Activated CD4-positive, CD25-positive, alpha-beta regulatory T cell treated with anti-CD3 and anti-CD28 coated beads, Interleukin-2, amount 50 U/mL, for 24 hours (primary cell): Measurements from ENCODE around the gene ZNF599.
"Not testable (repeated sequence)": the region's sequence is repeated elsewhere in the genome, so short reads cannot be mapped to it uniquely, and the experiment has no call there.

Experiments
- ATAC-seq, 2 donors: fragments of 150-1000 bp; cut with Tn5 transposase; one replicate each; pipeline ENCODE4 v1.10.0; 2021; ENCODE audit warnings: mild to moderate bottlenecking in 1 of 2, moderate library complexity in 1 of 2

ZNF599 gene

DNA sequence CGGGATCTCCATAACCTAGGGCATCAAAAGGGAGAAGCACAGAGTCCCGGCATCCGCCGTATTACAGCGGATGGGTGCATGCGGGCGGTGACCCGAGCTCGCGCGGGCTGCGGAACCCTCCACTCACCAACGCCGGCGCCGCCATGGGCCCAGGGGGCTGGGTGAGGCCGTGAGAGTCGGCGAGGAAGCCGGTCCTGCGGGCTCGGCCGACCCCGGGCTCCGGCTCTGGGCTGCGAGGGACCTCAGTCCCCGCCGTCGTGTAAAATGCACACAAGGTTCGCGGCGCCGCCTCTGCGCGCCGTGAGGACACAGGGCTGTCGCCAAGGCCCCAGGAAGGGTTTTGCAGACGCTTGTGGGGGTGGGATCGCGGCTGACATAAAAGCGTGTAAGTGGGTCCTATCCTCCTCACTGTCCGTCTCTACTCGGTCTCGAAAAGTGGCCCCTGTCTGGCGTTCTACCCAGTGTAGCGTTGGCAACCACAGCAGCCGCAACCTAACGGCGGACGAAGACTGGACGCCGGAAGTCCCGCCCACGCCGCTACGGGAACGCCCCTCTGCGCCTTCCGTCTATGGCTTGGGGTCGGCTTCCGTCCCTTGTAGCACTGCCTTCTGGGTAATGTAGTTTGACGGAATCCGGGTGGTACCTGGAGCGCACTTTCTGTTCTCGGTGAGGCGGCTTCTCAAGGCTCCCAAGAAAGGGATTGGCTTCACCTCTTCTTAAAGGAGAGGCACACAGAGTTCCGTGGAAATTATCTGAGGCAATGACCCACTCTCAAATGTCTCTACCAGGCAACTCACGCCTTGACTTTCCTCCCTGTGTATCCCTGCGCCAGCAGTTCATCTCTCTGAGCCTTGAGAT, at the start of gene ZNF599:
ZNF599 (minus strand) TSS at position 519 of the 858 bp plus-strand sequence; CDS start at position 145, 374 bp downstream.
- peak; percentile 99 for ATAC-seq

DNA sequence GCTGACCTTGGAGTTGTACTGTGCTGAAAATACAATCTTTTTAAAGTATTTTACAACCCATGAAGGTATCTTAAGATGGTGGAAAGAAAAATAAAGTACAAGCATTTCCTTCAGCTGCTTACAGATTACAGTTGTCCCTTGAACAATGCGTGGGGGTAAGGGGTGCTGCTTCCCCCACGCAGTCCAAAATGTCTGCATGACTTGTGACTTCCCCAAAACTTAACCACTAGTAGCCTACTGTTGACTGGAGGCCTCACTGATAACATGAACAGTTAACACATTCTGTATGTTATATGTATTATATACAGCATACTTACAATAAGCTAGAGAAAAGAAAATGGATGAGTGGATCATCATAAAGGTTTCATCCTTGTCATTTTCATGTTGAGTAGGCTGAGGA, 45.3 kb upstream of the ZNF599 start:
- no peak for ATAC-seq

DNA sequence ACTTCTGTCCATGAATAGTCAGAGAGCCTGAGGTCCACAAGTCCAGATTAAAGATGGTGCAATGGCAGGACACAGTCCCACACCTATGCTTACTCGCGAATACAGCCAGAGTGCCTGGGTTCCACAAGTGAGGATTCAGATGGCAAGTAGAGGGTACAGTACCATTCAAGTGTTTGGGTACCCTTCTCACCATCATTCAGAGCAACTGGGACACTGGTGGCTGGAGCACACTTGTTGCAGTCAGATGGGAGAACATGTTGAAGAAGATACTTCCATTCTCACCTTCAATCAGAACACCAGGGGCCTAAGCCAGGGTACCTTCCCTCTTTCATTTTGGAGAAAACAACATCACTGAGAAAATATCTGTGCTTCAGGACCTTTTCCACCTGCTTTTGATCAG, 43.7 kb upstream of the ZNF599 start:
- ATAC-seq = no peak

DNA sequence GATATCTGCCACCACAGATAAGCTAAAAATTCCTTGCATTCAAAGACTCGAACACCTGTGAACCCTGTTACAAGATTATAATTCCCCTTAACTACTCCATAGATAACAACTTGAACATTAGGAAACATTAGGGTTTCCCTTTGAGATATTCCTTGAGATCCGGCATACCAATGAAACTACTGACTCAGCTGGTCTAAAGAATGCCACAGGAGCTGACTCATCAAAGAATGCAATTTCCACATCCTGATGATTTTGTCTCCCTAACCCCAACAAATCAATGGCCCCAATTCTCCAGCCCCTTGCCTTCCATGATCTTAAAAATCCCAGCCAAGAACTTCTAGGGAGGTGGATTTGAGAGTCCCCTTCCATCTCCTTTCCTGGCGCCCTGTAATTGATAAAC, 35.6 kb upstream of the ZNF599 start:
- no peak for ATAC-seq

DNA sequence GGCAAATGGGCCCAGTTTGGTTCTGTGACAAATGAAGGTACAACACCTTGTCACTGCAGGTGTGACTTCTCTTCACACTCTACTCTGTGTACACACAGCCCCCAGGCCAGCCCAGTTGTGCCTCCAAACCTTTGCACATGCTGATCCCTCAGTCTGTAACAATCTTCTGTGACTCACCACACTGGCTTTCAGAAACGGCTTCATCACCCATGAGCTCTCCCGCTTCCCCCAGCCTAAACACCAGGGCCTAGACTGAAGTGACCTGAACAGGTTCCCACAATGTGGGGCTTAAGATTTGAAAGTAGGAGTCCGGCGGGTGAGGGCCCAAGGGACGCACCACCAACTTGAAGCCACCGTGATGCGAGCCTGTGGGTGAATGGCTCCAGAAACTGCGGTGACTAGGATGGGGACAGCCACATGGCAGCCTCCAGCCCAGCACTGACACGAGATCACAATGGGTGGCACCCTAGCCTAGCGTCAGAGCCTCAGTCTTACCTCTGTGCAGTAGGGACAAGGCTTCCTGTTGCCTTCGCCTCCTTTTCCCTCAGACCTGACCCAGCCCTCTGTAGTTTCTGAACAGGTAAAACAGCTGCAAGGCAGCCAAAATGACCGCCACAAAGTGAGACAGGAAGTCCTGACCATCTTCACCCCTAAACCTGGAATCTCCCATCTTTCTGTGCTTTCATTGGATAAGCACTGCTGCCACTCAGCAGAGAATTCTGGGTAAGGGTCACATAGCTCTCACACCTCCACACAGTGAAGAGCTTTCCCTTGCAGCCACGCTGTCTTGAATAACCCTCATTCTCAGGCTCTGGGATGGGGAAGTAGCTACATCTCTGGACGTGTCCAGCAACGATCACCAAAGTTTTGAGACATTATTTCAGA, 34.2 kb upstream of the ZNF599 start:
- ATAC-seq = no peak

DNA sequence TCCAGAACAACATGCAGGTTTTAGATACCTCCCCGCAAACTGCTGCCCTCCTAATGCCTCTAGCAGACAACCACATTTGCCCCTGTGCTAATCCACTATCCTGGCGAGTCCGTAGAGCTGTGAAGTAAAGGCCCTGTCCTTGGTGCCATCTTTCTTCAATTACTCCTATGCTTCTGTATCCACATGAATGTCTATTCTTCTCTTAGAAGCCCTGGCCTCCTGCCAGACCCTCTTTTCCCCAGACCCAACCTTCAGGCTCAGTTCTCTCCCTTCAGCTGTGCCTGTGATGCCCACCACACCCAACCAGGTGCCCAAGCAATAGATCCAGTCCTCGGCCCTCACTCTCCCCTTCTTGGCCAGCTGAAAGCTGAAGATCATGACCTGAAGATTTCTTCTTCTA, 31.1 kb upstream of the ZNF599 start:
- ATAC-seq = no peak

DNA sequence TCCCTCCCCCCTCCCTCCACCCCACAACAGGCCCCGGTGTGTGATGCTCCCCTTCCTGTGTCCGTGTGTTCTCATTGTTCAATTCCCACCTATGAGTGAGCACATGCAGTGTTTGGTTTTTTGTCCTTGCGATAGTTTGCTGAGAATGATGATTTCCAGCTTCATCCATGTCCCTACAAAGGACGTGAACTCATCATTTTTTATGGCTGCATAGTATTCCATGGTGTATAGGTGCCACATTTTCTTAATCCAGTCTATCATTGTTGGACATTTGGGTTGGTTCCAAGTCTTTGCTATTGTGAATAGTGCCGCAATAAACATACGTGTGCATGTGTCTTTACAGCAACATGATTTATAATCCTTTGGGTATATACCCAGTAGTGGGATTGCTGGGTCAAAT, 23.9 kb upstream of the ZNF599 start:
- ATAC-seq = not testable (repeated sequence)

DNA sequence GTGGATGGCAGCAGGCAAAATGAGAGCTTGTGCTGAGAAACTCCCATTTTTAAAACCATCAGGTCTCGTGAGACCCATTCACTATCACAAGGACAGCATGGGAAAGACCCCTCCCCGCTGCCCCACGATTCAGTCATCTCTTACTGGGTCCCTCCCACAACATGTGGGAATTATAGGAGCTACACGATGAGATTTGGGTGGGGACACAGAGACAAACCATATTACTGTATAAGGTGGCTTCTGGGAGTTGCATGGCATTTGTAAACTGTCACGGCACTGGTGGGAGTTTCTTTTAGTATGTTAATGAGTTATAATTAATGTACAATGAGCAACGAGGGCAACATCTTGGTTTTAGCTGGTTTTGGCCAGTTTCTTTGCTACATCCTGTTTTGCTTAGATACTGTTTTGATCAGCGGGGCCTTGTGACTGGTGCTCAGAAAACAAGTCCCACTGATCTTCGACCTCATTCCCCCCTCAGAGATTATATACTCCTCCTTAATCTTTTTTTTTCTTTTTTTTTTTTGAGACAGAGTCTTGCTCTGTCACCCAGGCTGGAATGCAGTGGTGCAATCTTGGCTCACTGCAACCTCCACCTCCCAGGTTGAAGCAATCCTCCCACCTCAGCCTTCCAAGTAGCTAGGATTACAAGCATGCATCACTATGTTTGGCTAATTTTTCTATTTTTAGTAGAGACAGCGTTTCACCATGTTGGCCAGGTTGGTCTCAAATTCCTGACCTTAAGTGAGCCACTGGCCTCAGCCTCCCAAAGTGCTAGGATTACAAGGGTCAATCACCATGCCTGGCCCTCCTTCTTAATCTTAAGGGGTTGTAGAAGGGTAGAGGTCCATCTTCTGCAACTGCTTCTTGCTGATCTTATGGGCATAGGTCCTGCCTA, 21.3 kb upstream of the ZNF599 start:
- no peak for ATAC-seq

DNA sequence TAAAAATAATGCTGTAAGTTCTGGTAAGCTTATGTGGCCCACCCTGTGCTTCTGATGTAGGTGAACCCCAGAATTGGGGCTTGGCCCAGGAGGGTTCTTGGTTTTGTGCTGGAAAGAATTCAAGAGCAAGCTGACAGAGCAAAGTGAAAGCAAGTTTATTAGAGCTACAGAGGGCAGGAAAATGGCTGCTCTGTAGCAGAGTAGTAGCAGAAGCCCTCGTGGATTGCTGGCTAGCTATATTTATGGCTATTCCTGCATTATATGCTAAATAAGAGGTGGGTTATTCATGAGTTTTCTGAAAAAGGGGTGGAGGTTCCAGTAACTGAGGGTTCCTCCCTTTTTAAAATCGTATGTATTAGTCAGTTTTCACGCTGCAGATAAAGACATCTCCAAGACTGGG, 20.6 kb upstream of the ZNF599 start:
- ATAC-seq = no peak

DNA sequence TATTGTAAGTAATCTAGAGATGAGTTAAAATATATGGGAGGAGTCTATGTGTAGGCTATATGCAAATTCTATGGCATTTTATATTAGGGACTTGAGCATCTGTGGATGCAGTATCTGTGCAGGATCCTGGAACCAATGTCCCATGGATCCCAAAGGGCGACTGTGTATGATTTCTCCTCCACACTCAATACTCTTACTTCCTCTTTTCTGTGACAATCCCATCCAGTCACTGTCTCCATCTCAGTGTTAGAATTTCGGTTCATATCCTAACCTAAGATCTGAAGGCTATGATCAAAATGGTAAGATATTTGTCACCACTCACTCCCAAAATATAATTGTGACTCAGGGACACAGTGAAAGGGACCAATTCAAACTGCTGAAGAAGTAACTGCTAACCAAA, 15.1 kb upstream of the ZNF599 start:
- no peak for ATAC-seq

DNA sequence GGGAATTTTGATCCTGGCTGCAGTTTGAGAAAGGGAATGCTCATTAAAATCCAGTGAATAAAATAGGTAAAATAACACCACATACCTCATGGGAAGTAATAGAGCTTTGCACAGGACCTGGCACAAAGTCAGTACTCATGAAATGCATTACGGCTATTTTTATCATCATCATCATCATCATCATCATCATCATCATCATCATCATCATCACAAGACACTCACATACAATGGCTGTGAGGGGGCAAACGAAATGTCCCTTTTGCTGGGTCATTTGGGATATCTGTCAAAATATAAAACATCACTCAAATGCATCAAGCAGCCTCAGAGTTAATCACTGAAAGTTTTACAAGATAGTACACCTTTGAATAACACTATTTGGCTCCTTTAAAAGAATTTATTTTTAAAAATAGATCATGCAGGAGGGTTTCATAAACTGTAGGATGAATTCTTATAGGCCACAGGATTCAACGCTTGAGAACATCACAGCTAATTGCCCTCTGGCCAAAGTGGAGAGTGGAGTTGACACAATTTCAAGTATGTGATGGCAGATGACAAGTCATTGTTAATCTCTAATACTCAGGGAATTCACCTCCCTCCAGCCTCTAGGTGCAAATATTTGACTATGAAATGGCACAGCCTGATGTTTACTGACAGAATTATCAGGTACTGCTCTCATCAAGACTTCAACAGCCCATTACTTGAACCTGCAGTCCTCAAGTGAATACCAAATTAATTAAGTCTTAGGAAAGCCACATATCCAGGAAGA, 14.2 kb upstream of the ZNF599 start:
- no peak for ATAC-seq

DNA sequence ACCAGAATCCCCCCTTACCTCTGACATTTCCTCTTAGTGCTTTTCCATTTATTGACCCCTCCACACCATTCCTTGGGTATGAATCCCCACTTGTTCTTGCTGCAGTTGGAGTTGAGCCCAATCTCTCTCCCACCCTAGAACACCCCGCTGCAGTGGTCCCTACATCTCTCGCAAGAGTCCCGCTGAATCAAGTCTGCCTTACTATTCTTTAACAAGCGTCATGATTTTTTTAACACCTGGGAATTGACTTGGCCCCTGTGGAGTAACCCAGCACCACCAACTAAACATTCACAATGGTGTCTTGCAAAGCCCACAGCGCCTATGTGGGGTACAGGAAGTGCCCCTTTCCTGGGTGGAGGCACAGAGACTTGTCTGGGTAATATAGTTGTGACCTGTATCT, 13.2 kb upstream of the ZNF599 start:
- no peak for ATAC-seq

DNA sequence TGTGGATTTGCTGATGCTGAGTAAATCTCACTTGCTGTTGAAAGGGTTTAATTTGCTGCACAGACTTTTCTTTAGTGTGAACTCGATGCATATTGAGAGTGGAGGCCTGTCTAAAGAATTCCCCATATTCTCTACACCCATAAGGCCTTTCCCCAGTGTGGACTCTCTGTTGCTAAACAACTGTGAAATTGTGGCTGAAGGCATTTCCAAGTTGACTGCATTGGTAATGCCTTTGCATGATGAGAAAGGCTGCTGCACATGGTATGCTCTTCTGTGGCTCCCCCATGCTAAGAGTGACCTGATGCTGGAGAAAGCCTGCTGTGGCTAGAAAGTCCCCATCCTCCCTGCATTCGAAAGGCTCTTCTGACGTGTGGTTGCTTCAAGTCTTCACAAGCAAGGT, 6.6 kb upstream of the ZNF599 start:
- ATAC-seq = no peak

DNA sequence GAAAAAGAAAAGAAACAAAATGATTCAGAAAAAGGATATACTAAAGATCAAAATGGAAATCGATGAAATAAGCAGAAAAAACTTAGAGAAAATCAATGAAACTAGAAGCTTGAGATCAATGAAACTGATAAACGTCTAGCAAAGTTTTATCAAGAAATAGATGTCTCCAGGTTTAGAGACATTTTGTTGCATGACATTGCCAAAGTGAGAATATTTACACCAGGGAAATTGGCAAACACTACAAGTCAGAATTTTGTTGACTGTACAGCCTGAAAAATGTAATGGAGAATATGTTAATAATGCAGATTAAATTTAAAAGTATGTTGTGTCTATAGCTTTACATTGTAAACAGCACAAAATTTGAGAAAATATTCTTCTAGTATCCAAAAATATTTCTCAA, 5.3 kb upstream of the ZNF599 start:
- no peak for ATAC-seq

DNA sequence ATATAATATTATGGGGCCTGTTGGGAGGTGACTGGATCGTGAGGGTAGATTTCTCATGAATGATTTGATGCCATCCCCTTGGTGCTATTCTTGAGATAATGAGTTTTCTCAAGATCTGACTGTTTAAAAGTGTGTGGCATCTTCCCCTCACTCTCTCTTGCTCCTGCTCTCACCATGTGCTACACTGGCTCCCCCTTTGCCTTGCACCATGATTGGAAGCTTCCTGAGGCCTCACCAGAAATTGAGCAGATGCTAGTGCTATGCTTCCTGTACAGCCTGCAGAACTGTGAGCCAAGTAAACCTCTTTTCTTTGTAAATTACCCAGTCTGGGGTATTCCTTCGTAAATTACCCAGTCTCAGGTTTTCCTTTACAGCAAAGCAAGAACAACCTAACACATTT, 1.8 kb upstream of the ZNF599 start:
- ATAC-seq = no peak

DNA sequence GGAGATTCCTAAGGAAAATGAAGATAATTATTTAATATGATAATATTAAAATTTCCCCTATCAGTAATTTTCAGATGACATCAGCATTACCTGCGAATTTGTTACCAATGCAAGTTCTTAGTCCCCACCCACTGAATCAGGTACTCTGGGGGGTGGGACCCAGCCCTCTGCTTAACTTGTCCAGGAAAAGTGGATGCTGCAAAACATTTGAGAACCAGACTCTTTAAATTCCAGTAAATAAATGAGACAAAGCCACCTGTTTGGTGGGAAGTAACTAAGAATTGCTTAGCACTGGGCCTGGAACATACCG, 495 bp upstream of the ZNF599 start:
- no peak for ATAC-seq

DNA sequence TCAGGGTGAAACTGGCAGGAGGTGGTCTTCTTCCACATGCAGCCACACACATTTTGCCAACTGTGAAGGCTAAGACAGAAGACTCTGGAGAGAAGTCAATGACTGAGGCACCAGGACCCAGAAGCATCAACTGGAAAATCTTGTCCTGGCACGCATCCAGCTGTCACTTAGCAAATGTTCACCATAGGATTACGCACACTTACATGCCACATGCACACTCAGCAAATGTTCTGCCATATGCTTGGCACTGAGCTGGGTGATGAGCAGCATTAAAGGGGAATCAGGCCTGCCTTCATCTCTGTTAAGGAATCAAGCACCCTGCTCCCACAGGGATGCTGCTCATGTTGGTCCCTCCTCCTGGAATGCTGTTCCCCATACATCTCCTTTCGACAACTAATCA, 5.1 kb downstream of the ZNF599 start:
- ATAC-seq = no peak

DNA sequence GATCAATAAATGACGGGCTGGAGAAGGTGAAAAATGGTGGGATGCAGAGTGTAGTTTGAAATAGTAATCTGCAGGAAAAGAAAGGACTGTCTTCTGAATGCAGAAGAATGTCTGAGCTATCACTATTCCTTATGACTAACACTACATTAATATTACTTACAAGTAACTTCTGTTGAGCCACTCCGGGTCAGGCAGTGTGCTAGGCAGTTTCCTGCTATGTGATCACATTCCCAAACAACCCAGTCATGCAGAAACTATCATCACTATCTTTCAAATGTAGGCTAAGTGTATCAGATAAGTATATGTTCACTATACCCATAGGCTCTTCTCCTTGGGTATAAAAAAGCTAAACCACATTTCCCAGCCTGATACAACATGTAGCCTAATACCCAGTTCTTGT, 6.6 kb downstream of the ZNF599 start:
- no peak for ATAC-seq

DNA sequence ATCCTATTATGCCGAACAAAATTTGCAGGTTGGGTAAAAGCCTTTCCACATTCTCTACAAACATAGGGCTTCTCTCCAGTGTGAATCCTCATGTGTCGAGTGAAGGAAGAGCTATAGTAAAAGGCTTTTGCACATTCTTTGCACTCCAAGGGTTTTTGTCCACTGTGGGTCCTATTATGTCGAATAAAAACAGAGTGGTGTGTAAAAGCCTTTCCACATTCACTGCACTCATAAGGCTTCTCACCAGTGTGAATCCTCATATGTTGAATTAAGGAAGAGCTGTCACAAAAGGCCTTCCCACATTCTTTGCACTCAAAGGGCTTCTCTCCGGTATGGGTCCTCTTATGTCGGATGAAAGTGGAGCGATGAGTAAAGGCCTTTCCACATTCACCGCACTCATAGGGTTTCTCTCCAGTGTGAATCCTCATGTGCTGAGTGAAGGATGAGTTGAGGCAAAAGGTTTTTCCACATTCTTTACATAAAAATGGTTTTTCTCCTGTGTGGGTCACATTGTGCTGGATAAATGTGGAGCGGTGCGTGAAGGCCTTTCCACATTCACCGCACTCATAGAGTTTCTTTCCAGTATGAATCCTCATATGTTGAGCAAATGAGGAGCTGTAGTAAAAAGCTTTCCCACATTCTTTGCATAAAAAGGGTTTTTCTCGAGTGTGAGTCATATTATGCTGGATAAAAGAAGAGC, 13.6 kb downstream of the ZNF599 start:
- ATAC-seq = no peak

DNA sequence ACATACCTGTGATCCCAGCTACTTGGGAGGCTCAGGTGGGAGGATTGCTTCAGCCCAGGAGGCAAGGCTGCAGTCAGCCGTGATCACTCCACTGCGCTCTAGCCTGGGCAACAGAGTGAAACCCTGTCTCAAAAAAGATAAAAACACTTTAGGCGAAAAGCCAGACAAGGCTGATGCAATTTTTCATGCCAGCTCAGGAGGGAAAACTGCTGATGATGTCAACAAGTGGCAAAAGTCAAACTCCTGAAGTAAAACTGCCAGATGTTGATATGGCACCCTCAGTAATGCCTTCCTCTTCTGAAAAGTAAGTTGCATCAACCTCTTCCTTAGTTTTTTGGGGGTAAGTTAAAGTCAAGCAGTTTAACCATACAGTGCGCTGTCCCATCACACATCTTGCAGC, 15.6 kb downstream of the ZNF599 start:
- no peak for ATAC-seq

DNA sequence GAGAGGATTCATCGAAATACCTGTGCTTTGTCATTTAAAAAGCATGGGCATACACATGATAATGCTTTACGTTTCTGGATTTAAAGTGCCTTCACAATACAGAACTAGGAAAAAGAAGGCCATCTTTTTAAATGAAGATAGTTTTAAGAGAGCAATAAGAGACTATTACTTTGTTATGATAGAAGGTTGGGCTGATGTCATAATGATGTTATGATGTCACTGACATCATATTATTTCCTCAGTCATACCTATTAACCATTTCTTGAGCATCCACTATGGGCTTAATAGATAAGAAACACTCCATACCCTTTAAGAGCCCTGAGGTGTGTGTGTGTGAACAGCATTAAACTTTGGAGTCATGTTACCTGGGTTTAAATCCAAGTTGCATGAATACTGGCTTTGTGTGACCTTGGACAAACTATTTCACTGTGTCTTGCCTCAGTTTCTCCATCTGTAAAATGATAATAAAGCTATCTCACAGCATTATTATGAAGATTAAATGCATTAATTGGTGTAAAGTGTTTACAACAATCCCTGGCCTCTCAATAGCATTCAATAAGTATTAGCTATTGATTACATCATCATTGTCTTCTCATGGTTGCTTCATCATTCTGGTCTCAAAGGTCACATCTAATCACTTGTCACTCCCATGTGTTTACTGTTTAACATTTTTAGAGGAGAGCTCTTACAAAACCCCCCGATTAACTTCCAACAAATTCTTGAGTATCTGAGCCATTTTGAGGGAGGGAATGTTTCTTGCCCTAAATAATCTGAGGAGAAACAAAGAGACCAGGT, 27.9 kb downstream of the ZNF599 start:
- no peak for ATAC-seq
